HUES64 (cell line): ENCODE data around the gene PREX1.
A peak's percentile ranks its signal among the peaks of the same experiment; 100 is the strongest.

Source experiments
- H3K27ac ChIP-seq: 2 replicates; pipeline ENCODE4 v1.7.0; 2013; ENCODE audit warnings: low read depth, low read length, inconsistent platforms
- H3K27me3 ChIP-seq: 2 replicates; pipeline ENCODE4 v1.6.1; 2013; ENCODE audit warnings: mild to moderate bottlenecking, low read length; ENCODE audit not compliant: insufficient read depth
- H3K36me3 ChIP-seq: 2 replicates; pipeline ENCODE4 v1.6.1; 2013; ENCODE audit warnings: mild to moderate bottlenecking, low read length; ENCODE audit not compliant: insufficient read depth
- H3K4me1 ChIP-seq: 2 replicates; pipeline ENCODE4 v1.6.1; 2013; ENCODE audit warnings: mild to moderate bottlenecking, low read length, moderate library complexity; ENCODE audit not compliant: insufficient read depth
- H3K4me3 ChIP-seq: 2 replicates; pipeline ENCODE4 v1.5.1; 2013; ENCODE audit warnings: mild to moderate bottlenecking, low read length, moderate library complexity
- H3K9ac ChIP-seq: 2 replicates; pipeline ENCODE4 v1.6.1; 2013; ENCODE audit warnings: mild to moderate bottlenecking, low read depth, low read length
- H3K9me3 ChIP-seq: 2 replicates; pipeline ENCODE4 v1.6.1; 2013; ENCODE audit warnings: low read depth, low read length; ENCODE audit not compliant: insufficient read depth
- WGBS: fragments of 150-250, 120-280 bp; methylation state at CpG from one replicate; pipeline ENCODE4 v1.1.7; 2013; ENCODE audit warnings: missing lambda C conversion rate; 5-methylcytosine and 5-hydroxymethylcytosine counted together

The PREX1 gene

DNA sequence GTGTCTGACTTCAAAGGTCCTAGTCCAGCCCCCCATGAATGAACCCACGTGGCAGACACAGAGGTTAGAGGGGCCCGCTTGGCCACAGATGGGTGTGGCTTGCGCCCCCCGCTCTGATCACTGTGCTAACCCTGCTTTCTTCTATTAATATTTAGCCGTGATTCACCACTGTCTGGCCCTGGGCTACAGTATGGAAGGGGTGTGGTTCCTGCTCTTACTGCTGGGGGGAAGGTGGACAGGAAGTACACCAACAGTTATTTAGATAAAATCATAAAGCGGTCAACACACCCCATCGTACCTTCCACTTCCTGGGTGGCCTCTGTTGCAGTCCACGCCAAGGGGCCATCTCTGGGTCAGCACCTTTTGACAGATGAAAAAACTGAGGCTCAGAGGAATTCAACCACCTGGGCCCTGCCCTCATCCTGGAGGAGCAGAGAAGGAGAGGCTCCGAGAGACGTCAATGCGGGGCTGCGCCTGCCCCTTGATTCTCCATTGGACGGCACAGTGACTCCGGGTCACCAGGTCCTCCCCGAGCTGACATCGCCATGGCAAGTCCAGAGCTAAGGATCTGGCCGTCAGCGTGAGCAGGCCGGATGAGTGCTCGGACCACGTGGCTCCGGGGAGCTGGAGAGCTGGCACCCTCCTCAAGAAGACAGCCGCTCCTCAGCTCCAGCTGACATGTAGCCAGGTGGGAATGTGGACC lies 206.3 kb downstream of the PREX1 start:
- 84% methylated on average over 23 of the region's 23 CpGs for WGBS
- H3K36me3 ChIP-seq = peaks cover 4% of the 10 kb centered on the region; the same call in 1 of the 2 replicates
- no peaks in the 10 kb centered on the region for H3K27me3 ChIP-seq
- no peak overlapping the region for H3K9ac ChIP-seq
- no peaks in the 10 kb centered on the region for H3K4me1 ChIP-seq
- no peak overlapping the region for H3K4me3 ChIP-seq
- no peak overlapping the region for H3K27ac ChIP-seq
- H3K9me3 ChIP-seq = no peaks in the 10 kb centered on the region

DNA sequence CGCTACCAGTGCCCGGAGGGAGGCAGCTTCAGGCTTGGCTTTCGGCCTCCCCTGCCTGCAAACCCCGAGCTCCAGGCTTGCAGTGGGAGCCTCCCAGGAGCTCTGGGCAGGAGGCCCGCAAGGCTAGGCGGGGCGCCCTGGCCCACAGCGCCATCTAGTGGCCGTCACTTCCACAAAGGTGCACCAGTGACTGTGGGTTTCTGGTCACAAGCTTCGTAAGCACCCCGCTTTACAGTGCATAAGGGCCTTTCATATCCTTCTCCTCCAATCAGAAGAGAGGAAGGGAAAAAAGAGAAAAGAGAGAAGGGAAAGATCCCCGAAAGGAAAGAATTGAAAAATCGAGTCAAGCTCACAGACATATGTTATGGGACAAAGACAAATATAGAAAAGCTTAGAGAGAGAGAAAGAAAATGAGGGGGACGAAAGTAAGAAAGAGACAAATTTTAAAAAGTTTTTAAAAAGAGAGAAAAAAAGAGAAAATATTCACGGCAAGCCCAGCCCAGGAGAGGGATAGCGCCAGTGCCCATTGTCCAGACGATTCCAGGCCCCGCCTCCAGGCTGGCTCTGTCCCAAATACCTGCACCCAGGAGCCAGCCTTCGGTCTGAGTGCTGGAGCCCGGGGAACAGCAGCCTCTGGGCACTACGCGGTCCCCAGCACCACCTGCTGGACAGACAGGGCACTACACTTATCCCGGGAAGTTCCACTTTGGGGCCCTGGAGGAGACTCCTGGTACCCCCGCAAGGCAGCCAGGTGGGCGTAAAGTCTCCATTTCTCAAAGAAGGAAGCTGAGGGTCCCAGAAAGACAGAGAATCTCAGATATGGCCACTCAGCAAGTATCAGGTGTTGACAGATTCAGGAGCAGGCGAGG lies 207.1 kb downstream of the PREX1 start:
- Histone ChIP-seq H3K9me3 (no peaks in the 10 kb centered on the region), H3K4me3 (peak overlapping the region; percentile 57), H3K27ac (peak overlapping the region; percentile 12; the same call in 1 of the 2 replicates), H3K36me3 (no peaks in the 10 kb centered on the region), H3K9ac (peak overlapping the region; percentile 62), H3K27me3 (no peaks in the 10 kb centered on the region), H3K4me1 (no peaks in the 10 kb centered on the region)
- WGBS = 10% methylated on average over 24 of the region's 26 CpGs

DNA sequence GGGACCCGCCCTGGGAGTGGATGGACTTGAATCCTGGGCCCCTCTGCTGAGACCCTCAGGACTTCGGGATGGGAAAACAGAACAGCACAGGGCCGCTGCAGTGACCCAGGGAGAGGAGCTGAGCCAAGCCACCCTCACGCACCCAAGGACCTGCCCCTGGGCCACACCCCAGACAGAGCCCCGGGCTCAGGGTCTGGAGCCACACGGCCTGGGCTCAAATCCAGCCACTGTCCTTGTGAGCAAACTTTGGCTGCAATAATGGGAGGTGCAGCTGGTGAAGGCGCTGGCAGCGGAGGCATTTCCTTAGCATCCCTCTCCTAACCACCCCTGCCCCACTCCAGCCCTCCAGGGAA lies 207.7 kb downstream of the PREX1 start:
- Histone ChIP-seq H3K27ac (no peak overlapping the region), H3K27me3 (no peaks in the 10 kb centered on the region), H3K4me3 (no peak overlapping the region), H3K36me3 (no peaks in the 10 kb centered on the region), H3K9me3 (no peaks in the 10 kb centered on the region), H3K4me1 (no peaks in the 10 kb centered on the region), H3K9ac (no peak overlapping the region)
- WGBS = 85% methylated on average over 8 of the region's 8 CpGs

DNA sequence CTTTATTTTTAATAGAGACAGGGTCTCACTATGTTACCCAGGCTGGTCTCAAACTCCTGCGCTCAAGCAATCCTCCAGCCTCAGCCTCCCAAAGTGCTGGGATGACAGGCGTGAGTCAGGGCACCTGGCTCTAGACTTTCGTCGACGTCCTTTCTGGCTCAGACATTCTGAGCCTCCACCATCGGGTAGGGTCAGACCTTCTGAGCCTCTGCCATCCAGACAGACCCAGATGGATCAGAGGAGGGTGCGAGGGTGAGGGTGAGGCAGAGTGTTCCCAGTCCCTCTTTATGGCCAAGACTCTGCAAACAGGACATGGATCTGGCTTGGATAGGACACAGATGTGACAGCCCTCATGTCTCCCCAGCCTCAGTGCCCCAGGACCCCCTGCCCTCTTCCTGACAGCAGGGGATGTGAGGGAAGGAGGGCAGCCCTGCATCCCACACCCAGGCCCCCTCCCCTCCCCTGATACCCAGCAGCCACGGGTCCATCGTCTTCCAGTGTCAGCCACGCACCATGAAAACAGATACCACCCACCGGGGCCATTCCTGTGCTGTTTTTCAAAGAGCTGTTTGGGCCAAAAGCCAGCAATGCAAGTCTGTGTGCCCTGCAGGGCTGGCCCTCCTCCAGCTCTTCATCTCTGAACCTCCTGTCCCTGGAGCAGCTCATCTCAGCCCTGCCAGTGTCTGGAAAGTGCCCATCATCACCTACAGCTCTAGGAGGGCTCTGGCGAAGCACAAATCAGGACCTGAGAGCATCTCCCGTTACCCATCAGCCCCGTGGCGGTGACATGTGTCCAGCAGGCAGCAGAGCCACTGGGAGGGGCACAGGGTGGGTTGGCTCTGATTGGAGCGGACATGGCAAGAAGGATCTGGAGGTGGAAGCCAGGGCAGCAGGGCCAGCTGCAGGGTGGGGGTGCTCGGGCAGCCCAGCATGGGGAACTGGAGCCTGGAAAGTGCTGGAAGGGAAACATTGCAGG lies 208.4 kb downstream of the PREX1 start:
- H3K36me3 ChIP-seq = no peaks in the 10 kb centered on the region
- H3K27ac ChIP-seq = no peak overlapping the region
- 89% methylated on average over 17 of the region's 17 CpGs for WGBS
- H3K9me3 ChIP-seq = no peaks in the 10 kb centered on the region
- no peak overlapping the region for H3K9ac ChIP-seq
- no peaks in the 10 kb centered on the region for H3K27me3 ChIP-seq
- no peak overlapping the region for H3K4me3 ChIP-seq
- H3K4me1 ChIP-seq = no peaks in the 10 kb centered on the region

DNA sequence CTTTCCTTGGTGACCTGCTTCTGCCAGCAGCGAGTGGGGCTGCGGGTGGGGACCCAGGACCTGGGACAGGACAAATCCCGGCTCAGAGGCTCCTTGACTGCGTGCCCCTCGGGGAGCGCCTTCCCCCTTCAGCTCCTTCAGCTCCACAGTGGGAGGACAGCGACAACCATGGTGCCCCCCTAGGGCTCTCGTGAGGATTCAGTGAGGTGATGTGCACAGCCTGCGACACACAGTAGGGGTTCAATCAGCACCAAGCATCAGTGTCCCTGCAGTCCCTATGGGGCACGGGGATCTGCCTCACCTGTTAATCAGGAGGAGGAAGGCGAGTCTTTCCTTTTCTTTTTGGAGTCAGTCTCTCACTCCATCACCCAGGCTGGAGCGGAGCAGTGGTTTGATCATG lies 209.2 kb downstream of the PREX1 start:
- H3K4me3 ChIP-seq = no peak overlapping the region
- no peaks in the 10 kb centered on the region for H3K4me1 ChIP-seq
- 89% methylated on average over 12 of the region's 12 CpGs for WGBS
- no peak overlapping the region for H3K27ac ChIP-seq
- no peaks in the 10 kb centered on the region for H3K9me3 ChIP-seq
- H3K36me3 ChIP-seq = no peaks in the 10 kb centered on the region
- H3K9ac ChIP-seq = no peak overlapping the region
- H3K27me3 ChIP-seq = no peaks in the 10 kb centered on the region

DNA sequence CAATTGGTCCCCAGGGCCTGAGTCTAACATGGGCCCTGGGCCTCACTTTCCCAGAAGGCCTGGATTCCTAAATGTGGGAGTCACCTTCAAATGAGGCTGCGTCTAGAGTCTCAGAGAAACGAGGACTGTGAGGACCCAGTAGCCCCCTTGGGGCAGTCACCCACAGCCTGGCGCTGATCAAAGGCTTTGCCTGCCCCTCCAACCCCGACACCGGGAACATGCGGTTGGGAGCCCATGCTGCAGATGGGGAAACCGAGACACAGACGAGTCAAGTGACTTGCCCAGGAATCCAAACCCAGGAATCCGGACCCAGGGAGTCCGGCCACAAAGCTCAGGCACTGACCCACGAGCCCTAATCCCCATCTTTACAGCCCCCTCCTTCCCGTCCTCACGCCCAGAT lies 209.7 kb downstream of the PREX1 start:
- 91% methylated on average over 13 of the region's 13 CpGs for WGBS
- Histone ChIP-seq H3K4me1 (no peaks in the 10 kb centered on the region), H3K27me3 (no peaks in the 10 kb centered on the region), H3K27ac (no peak overlapping the region), H3K4me3 (no peak overlapping the region), H3K9ac (no peak overlapping the region), H3K36me3 (no peaks in the 10 kb centered on the region), H3K9me3 (no peaks in the 10 kb centered on the region)

DNA sequence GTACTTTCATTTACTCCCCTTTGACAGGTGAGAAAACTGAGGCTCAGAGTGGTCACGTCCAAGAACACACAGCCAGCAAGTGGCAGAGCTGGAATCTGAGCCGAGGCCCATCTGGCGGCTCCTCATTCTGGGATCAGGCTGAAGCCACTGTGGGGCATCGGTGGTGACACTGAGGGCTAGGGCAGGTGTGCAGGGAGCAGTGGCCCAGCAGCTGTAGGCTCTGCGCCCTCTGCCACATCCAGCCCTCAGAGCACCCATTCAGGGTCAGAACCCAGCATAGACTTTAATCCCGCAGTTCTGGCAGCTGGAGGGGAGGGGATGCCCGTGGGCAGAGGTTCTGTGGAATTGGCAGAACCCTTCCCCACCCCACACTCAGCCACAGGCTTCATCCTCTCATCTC lies 210.3 kb downstream of the PREX1 start:
- Histone ChIP-seq H3K4me1 (no peaks in the 10 kb centered on the region), H3K9me3 (no peaks in the 10 kb centered on the region), H3K9ac (no peak overlapping the region), H3K27ac (no peak overlapping the region), H3K36me3 (no peaks in the 10 kb centered on the region), H3K4me3 (no peak overlapping the region), H3K27me3 (no peaks in the 10 kb centered on the region)
- WGBS = 89% methylated on average over 7 of the region's 7 CpGs

DNA sequence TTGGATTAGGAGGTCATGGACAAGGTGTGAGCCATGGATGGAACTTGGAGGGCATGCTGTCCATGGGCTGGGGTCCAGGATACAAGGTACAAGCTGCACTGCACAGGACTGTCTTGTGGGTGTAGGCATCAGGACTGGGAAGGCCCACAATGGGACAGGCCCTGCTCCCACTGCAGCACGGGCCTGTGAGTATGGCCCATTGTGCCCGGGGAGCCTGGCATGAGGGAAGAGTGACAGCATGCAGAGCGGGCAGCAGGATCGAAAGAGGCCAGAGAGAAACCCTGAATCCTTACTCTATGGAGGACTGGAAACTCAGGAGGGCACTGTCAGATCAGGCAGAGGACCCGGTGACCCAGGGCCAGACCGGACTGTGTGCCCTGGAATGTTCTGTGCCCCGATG lies 211.3 kb downstream of the PREX1 start:
- H3K9me3 ChIP-seq = no peaks in the 10 kb centered on the region
- no peak overlapping the region for H3K4me3 ChIP-seq
- no peak overlapping the region for H3K9ac ChIP-seq
- H3K4me1 ChIP-seq = no peaks in the 10 kb centered on the region
- no peak overlapping the region for H3K27ac ChIP-seq
- H3K27me3 ChIP-seq = no peaks in the 10 kb centered on the region
- H3K36me3 ChIP-seq = no peaks in the 10 kb centered on the region
- 88% methylated on average over 7 of the region's 7 CpGs for WGBS

DNA sequence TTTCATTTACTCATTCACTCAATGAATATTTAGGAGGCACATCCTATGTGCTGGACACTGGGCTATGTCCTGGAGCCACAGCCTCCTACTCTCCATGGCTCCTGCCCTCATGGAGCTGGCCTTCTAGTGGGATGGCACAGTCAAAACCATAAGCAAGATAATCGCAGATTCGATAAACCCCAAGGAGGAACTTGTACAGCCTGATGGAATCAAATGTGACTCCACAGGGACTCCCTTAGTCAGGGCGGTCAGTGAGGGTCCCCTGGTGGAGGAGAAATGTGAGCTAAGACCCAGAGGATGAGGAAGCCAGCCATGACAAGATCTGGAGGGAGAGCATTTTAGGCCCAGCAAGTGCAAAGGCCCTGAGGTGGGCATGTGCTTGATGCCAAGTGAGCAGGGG lies 211.9 kb downstream of the PREX1 start:
- WGBS = 94% methylated on average over 3 of the region's 3 CpGs
- H3K36me3 ChIP-seq = no peaks in the 10 kb centered on the region
- H3K9me3 ChIP-seq = no peaks in the 10 kb centered on the region
- no peak overlapping the region for H3K9ac ChIP-seq
- H3K27ac ChIP-seq = no peak overlapping the region
- no peaks in the 10 kb centered on the region for H3K4me1 ChIP-seq
- no peaks in the 10 kb centered on the region for H3K27me3 ChIP-seq
- H3K4me3 ChIP-seq = no peak overlapping the region

DNA sequence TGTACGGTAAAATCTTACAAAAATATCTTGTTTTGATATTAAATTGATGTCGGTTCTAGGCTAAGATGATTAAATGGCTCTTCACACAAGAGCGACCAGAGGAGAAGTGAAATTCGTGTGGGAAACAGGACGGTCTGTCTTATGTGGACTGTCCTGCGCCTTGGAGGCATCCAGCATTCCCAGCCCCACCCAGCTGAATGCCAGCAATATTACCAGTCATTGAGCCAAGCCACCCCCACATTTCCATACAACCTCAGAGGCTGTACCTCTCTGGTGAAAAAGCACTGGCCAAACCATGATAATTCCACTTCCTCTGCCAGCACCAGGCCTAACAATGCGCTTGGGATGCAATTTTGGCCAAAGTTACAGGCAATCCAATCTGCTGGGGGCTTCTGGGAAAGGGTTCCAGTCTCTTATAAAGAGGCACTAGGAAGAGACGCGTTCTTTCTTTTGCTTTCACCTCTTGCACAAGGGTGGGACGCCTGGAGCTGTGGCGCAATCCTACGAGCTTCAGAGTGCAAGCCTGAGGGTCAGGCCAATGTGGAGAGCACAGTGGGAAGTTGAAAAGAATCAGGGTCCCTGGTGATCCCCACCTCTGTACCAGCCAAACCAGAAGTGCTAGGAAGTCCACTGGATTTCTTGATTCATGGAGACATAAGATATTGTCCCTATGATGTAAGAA lies 213.1 kb downstream of the PREX1 start:
- 93% methylated on average over 12 of the region's 12 CpGs for WGBS

More for the DNA sequence above, 213.1 kb downstream of the PREX1 start:
- Histone ChIP-seq H3K4me1 (no peaks in the 10 kb centered on the region), H3K9me3 (no peaks in the 10 kb centered on the region), H3K27ac (no peak overlapping the region), H3K4me3 (no peak overlapping the region), H3K9ac (no peak overlapping the region), H3K36me3 (no peaks in the 10 kb centered on the region), H3K27me3 (no peaks in the 10 kb centered on the region)
